Trophoblast cell (in vitro differentiated cells and primary cell): ENCODE results near the gene DCUN1D4.
"Not testable (repeated sequence)": the region's sequence is repeated elsewhere in the genome, so short reads cannot be mapped to it uniquely, and the experiment has no call there.

Experiments
- DNase-seq, 2 donors: peaks; one replicate each; pipeline ENCODE4 v3.0.0-alpha.2; 2016
- H2AFZ ChIP-seq: 2 replicates; pipeline ENCODE4 v1.6.1; 2013; ENCODE audit warnings: low read length, moderate library complexity, mild to moderate bottlenecking; ENCODE audit not compliant: insufficient read depth, poor library complexity
- H2AK5ac ChIP-seq: 2 replicates; pipeline ENCODE4 v1.6.1; 2013; ENCODE audit warnings: mild to moderate bottlenecking, low read length
- H2BK120ac ChIP-seq: 2 replicates; pipeline ENCODE4 v1.6.1; 2013; ENCODE audit warnings: low read length, mild to moderate bottlenecking, moderate library complexity; ENCODE audit not compliant: insufficient read depth, poor library complexity
- H2BK12ac ChIP-seq: 2 replicates; pipeline ENCODE4 v1.6.1; 2013; ENCODE audit warnings: mild to moderate bottlenecking, low read length, moderate library complexity
- H2BK5ac ChIP-seq: 2 replicates; pipeline ENCODE4 v1.6.1; 2013; ENCODE audit warnings: low read length, low read depth, moderate library complexity, mild to moderate bottlenecking; ENCODE audit not compliant: poor library complexity
- H3K14ac ChIP-seq: 2 replicates; pipeline ENCODE4 v1.6.1; 2013; ENCODE audit warnings: mild to moderate bottlenecking, low read length
- H3K18ac ChIP-seq: 2 replicates; pipeline ENCODE4 v1.6.1; 2013; ENCODE audit warnings: mild to moderate bottlenecking, low read length
- H3K23ac ChIP-seq: 2 replicates; pipeline ENCODE4 v1.6.1; 2013; ENCODE audit warnings: low read length
- H3K27ac ChIP-seq: 2 replicates; pipeline ENCODE4 v1.5.1; 2013; ENCODE audit warnings: low read depth, mild to moderate bottlenecking, inconsistent platforms, low read length, moderate library complexity
- H3K27me3 ChIP-seq: 2 replicates; pipeline ENCODE4 v1.6.1; 2013; ENCODE audit warnings: inconsistent platforms, mild to moderate bottlenecking, low read length, moderate library complexity; ENCODE audit not compliant: insufficient read depth
- H3K36me3 ChIP-seq, 2 experiments: 1 replicate in 1 of 2; 2 replicates in 1 of 2; pipeline ENCODE4 v1.6.1; 2013; ENCODE audit warnings: low read length in 2 of 2, mild to moderate bottlenecking in 2 of 2, moderate library complexity in 1 of 2; ENCODE audit not compliant: insufficient read depth in 2 of 2, control insufficient read depth in 1 of 2
- H3K4ac ChIP-seq: 2 replicates; pipeline ENCODE4 v1.6.1; 2013; ENCODE audit warnings: low read depth, mild to moderate bottlenecking, low read length, moderate library complexity
- H3K4me1 ChIP-seq, 2 experiments: 1 replicate in 1 of 2; 2 replicates in 1 of 2; pipeline ENCODE4 v1.6.1; 2013; ENCODE audit warnings: low read length in 2 of 2, mild to moderate bottlenecking in 2 of 2, moderate library complexity in 1 of 2; ENCODE audit not compliant: insufficient read depth in 2 of 2, control insufficient read depth in 1 of 2
- H3K4me2 ChIP-seq: 2 replicates; pipeline ENCODE4 v1.6.1; 2013; ENCODE audit warnings: inconsistent platforms, mild to moderate bottlenecking, low read length, moderate library complexity
- H3K4me3 ChIP-seq: 2 replicates; pipeline ENCODE4 v1.5.1; 2013; ENCODE audit warnings: mild to moderate bottlenecking, low read depth, low read length, inconsistent platforms
- H3K79me1 ChIP-seq: one replicate; pipeline ENCODE4 v1.6.1; 2013; ENCODE audit warnings: low read length
- H3K79me2 ChIP-seq: 2 replicates; pipeline ENCODE4 v1.6.1; 2013; ENCODE audit warnings: low read length, mild to moderate bottlenecking; ENCODE audit not compliant: control insufficient read depth, insufficient read depth, poor library complexity
- H3K9ac ChIP-seq: 2 replicates; pipeline ENCODE4 v1.6.1; 2013; ENCODE audit warnings: mild to moderate bottlenecking, low read length
- H3K9me3 ChIP-seq: 2 replicates; pipeline ENCODE4 v1.6.1; 2013; ENCODE audit warnings: low read depth, mild to moderate bottlenecking, control low read depth, inconsistent platforms, low read length; ENCODE audit not compliant: insufficient read depth
- H4K12ac ChIP-seq: 2 replicates; pipeline ENCODE4 v1.6.1; 2013; ENCODE audit warnings: low read depth, mild to moderate bottlenecking, low read length, moderate library complexity
- H4K8ac ChIP-seq: 2 replicates; pipeline ENCODE4 v1.6.1; 2013; ENCODE audit warnings: low read depth, mild to moderate bottlenecking, low read length, moderate library complexity
- H4K91ac ChIP-seq: one replicate; pipeline ENCODE4 v1.6.1; 2013; ENCODE audit warnings: low read depth, mild to moderate bottlenecking, low read length, moderate library complexity
- WGBS: extraction: QIAGEN DNeasy Blood & Tissue Kit; methylation state at CpG from one replicate; pipeline ENCODE4 v1.1.7; 2013; ENCODE audit warnings: missing lambda C conversion rate; ENCODE audit not compliant: insufficient read length, insufficient coverage; ENCODE audit errors: extremely low coverage; 5-methylcytosine and 5-hydroxymethylcytosine counted together

DCUN1D4 gene

GRCh38 chr4:51884606-51885005 lies 41.7 kb downstream of the DCUN1D4 start:
- H3K23ac ChIP-seq, result no peak overlapping the region
- no peak overlapping the region for H2AK5ac ChIP-seq
- no peak overlapping the region for H2BK5ac ChIP-seq

GRCh38 chr4:51885363-51885762 lies 42.4 kb downstream of the DCUN1D4 start:
- 100% methylated on average over 1 of the region's 5 CpGs for WGBS
- H2AFZ ChIP-seq, result no peak overlapping the region
- peak in 1 of 2 donors; percentile 38 for DNase-seq
- H3K9ac ChIP-seq, result no peak overlapping the region
- H3K36me3 ChIP-seq, result peaks cover 13 to 17% of the 10 kb centered on the region in 2 experiments
- H3K23ac ChIP-seq, result no peak overlapping the region
- no peak overlapping the region for H3K27ac ChIP-seq
- H3K4me3 ChIP-seq, result no peak overlapping the region
- no peaks in the 10 kb centered on the region for H3K27me3 ChIP-seq
- no peak overlapping the region for H2BK12ac ChIP-seq
- H3K79me2 ChIP-seq, result no peaks in the 10 kb centered on the region
- no peak overlapping the region for H2BK5ac ChIP-seq
- H3K18ac ChIP-seq, result no peak overlapping the region
- H4K91ac ChIP-seq, result no peak overlapping the region
- H3K9me3 ChIP-seq, result no peaks in the 10 kb centered on the region
- no peak overlapping the region for H4K12ac ChIP-seq
- no peak overlapping the region for H3K4ac ChIP-seq
- no peak overlapping the region for H2BK120ac ChIP-seq
- H3K4me2 ChIP-seq, result no peak overlapping the region
- no peaks in the 10 kb centered on the region for H3K4me1 ChIP-seq
- no peak overlapping the region for H3K14ac ChIP-seq
- H3K79me1 ChIP-seq, result no peaks in the 10 kb centered on the region
- no peak overlapping the region for H2AK5ac ChIP-seq
- no peak overlapping the region for H4K8ac ChIP-seq

More at GRCh38 chr4:51884606-51885005, 41.7 kb downstream of the DCUN1D4 start:
- H2BK120ac ChIP-seq, result no peak overlapping the region
- H3K14ac ChIP-seq, result no peak overlapping the region
- H3K18ac ChIP-seq, result no peak overlapping the region
- no CpG with 5 or more reads among the region's 2 CpGs for WGBS
- no peak overlapping the region for H3K27ac ChIP-seq
- H4K91ac ChIP-seq, result no peak overlapping the region
- no peak overlapping the region for H4K8ac ChIP-seq
- no peak overlapping the region for H3K4ac ChIP-seq
- no peak overlapping the region for H2AFZ ChIP-seq
- no peak overlapping the region for H2BK12ac ChIP-seq
- no peak for DNase-seq
- no peak overlapping the region for H3K4me2 ChIP-seq
- H3K9ac ChIP-seq, result no peak overlapping the region
- H3K27me3 ChIP-seq, result no peaks in the 10 kb centered on the region
- peaks cover 15 to 20% of the 10 kb centered on the region in 2 experiments for H3K36me3 ChIP-seq
- H3K4me3 ChIP-seq, result no peak overlapping the region
- no peak overlapping the region for H4K12ac ChIP-seq
- H3K79me1 ChIP-seq, result no peaks in the 10 kb centered on the region
- H3K4me1 ChIP-seq, result no peaks in the 10 kb centered on the region
- no peaks in the 10 kb centered on the region for H3K9me3 ChIP-seq
- no peaks in the 10 kb centered on the region for H3K79me2 ChIP-seq

- Histone ChIP-seq H4K12ac (no peak overlapping the region), H3K9ac (no peak overlapping the region), H3K4me3 (no peak overlapping the region), H3K23ac (no peak overlapping the region), H3K4me1 (no peaks in the 10 kb centered on the region), H3K27ac (no peak overlapping the region), H2AK5ac (no peak overlapping the region), H4K8ac (no peak overlapping the region), H3K9me3 (no peaks in the 10 kb centered on the region), H2BK12ac (no peak overlapping the region), H4K91ac (no peak overlapping the region), H3K14ac (no peak overlapping the region), H3K79me1 (no peaks in the 10 kb centered on the region), H3K4me2 (no peak overlapping the region), H3K79me2 (no peaks in the 10 kb centered on the region), H3K4ac (no peak overlapping the region), H3K36me3 (peaks cover 10 to 14% of the 10 kb centered on the region in 2 experiments), H3K27me3 (no peaks in the 10 kb centered on the region), H2BK120ac (no peak overlapping the region), H2BK5ac (no peak overlapping the region), H3K18ac (no peak overlapping the region), H2AFZ (no peak overlapping the region)
- no CpG with 5 or more reads among the region's 1 CpG for WGBS
- no peak for DNase-seq
Measured at GRCh38 chr4:51890760-51891159, 47.8 kb downstream of the DCUN1D4 start.

GRCh38 chr4:51893402-51893801 lies 50.4 kb downstream of the DCUN1D4 start:
- not testable (repeated sequence) for H4K12ac ChIP-seq, H3K27me3 ChIP-seq, H2BK12ac ChIP-seq, DNase-seq, H3K4me3 ChIP-seq, H3K9me3 ChIP-seq, H3K4me2 ChIP-seq, H3K9ac ChIP-seq, H2AK5ac ChIP-seq, H3K14ac ChIP-seq, H3K23ac ChIP-seq, H2AFZ ChIP-seq, H2BK120ac ChIP-seq, H3K4me1 ChIP-seq, H3K4ac ChIP-seq, H3K18ac ChIP-seq, H3K79me1 ChIP-seq, H4K8ac ChIP-seq, H4K91ac ChIP-seq, H3K79me2 ChIP-seq, H2BK5ac ChIP-seq, H3K27ac ChIP-seq
- no CpG with 5 or more reads among the region's 16 CpGs for WGBS
- H3K36me3 ChIP-seq, result peaks cover 3 to 10% of the 10 kb centered on the region in 2 experiments
